HL-60/S4 treated with phorbol 12-myristate 13-acetate at 8.2 ng/mL for 4 days and 3 days (cell line): ENCODE results near the gene TMEM176A.

ENCODE experiments used
- in situ Hi-C: fragments of 300-500 bp; cut with MboI; formaldehyde crosslinking; loops from 2 replicates; pipeline ENCODE4 v1.15.0; 2022; ENCODE audit warnings: low sequenced_read_pairs

TMEM176A gene, protein sequence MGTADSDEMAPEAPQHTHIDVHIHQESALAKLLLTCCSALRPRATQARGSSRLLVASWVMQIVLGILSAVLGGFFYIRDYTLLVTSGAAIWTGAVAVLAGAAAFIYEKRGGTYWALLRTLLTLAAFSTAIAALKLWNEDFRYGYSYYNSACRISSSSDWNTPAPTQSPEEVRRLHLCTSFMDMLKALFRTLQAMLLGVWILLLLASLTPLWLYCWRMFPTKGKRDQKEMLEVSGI

DNA sequence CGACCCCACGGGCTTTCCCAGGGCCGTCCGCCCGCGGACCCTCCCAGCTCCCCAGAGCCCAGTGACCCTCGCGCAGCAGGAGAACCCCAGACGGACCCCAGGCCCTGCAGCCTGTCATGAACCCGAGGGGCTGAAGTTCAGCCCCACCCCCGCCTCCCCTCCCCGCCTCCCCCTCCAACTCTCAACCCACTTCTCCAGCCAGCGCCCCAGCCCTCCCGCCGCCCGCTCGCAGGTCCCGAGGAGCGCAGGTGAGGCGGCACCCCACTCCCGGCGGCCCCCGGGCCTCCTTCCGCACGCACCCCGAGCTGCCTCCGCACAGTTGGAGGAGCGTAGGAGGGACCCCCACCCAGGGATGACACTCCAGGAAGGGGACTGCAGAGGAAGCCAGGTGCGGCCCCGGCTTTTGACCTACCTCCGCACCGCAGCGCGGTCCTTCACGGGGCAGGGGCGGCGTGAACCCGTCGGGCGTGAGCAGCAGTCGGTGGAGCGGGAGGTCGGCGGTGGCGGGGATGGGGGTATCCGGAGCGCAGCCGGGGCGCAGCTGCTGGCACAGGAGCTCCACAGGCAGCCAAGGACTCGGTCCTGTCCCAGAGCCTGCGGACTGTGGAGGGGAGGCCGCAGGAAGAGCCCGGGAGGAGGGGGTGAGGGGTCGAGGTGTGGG lies at the start of gene TMEM176A:
TSS of gene TMEM176A (plus strand) at position 189 of the 661 bp plus-strand sequence. CDS start 782 bp downstream, outside the sequence.
- in situ Hi-C loops: no loop called here

DNA sequence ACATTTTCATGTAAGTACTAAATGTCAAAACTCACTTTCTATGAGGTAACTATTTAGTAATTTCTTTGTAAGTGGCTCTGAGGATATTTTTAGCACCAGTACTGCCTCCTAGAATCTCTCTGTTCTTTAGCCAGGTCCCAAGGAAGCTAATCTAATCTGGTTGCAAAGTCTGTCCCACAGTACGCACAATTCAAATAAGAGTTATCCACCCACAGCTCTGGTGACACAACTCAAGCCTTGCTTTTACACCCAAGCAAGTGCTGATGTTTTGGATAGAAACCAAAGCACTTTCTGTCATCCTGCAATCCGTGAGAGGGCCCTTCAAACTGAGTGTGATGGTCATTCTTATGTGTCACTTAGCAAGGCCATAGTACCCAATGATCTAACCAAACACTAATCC lies 48.9 kb upstream of the TMEM176A start:
- in situ Hi-C loops: loop anchor here (25.0 kb wide), 1 partner anchor 314 kb away; no protein-coding TSS in a partner anchor

DNA sequence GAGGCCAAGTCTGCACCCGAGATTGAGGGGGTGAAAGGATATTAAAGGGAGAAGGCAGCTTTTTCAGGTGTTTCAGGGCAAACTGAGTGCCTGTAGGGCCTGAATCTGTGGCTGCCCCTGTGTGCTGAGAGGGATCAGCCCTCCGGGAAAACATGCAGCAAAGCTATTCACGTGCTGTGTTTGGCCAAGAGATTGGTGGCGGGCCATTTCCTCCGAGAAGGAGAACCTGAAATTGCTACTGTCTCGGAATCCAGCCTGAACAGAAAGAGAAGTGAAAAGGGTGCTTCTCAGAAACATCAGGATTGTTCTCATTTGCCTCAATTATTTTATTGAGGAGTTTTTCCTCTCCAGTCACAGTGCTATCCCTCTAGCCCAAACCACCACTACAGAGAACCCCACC lies 47.3 kb upstream of the TMEM176A start:
- in situ Hi-C loops: loop anchor here (25.0 kb wide), 1 partner anchor 316 kb away; no protein-coding TSS in a partner anchor

DNA sequence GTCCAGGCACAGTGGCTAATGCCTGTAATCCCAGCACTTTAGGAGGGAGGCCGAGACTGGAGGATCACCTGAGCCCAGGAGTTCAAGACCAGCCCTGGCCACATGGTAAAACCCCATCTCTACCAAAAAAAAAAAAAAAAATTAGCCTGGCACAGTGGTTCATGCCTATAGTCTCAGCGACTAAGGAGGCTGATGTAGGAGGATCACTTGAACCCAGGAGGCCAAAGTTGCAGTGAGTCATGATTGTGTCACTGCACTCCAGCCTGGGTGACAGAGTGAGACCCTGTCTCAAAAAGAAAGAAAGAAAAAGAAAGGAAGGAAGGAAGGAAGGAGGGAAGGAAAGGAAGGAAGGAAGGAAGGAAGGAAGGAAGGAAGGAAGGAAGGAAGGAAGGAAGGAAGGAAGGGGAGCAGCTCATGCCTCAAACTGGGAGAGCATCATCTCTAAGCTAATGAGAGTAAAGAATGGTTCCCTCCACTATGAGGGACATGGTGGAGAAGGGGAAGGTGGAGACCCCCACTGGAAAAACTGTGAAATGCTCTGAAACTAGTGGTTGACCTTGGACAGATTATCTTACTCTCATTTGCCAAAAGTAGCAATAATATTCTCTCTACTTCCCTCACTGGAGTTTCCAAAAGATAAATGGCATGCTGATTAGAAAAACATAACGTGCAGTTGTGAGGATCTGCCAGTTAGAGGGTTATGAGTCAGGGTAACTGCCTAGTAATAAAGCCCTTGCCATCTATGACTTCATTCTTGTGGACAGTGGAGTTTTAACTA lies 46.6 kb upstream of the TMEM176A start:
- in situ Hi-C loops: loop anchor here (25.0 kb wide), 1 partner anchor 317 kb away; no protein-coding TSS in a partner anchor

DNA sequence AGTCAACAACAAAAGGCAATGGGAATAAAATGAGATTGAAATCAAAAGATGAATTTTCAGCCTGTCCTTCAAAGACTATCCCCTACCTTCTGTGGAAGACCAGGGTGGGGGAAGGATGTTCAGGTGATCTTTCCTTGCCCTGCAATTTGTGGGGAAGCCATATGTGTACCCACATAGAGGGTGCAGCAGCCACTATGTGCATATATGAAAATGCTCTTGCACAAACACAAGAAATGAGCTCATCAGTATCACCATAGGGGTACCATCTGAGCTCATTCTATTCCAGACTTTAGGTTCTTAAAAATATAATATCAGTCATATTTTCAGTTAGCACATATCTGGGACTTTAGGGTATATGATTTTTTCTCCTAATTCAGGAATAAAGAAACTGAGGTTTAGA lies 45.6 kb upstream of the TMEM176A start:
- in situ Hi-C loops: loop anchor here (25.0 kb wide), 1 partner anchor 318 kb away; no protein-coding TSS in a partner anchor

DNA sequence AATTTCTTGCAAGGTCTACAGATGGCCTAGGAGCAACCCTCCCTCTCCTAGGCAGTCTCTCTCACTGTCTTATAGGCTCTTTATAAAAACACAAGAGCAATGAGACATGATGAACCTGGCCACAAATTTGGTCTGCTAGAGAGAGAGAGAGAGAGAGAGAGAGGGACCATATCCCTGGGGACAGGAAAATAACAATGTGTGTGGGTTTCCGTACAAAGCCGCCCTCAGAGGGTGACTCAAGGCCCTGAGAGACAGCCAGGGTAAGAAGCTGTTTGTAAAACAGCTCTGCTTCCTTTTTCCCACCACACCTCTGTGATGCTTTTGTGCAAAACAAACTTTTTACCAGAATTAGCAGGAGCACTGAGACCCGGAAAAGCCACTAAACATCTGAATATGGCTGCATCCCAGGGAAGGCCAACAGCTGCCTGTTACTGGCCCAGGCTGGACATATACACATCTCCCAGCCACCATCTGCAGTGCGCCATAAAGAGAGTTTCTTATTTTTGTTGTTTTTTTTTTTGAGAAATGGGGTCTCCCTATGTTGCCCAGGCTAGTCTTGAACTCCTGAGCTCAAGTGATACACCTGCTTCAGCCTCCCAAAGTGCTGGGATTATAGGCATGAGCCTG lies 45.0 kb upstream of the TMEM176A start:
- in situ Hi-C loops: loop anchor here (25.0 kb wide), 1 partner anchor 318 kb away; no protein-coding TSS in a partner anchor

DNA sequence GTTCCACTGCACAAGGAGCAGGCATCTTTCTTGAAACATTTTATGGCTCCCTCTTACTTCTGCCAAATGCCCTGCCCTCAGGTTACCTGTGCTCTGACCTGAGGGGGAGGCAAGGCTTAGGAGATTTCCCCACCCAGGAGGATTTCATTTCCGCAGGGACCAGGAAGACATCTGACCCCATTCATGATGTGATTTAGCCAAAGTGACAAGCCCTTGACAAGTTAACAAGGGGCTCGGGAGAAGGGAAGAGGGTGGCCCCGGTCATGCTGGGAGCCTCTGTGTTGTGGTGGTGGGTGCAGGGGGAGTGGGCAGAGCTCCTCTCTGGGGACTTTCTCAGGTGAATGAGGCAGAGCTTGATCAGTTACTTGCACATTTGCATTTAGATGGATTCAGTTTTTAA lies 44.4 kb upstream of the TMEM176A start:
- in situ Hi-C loops: loop anchor here (25.0 kb wide), 1 partner anchor 319 kb away; no protein-coding TSS in a partner anchor

DNA sequence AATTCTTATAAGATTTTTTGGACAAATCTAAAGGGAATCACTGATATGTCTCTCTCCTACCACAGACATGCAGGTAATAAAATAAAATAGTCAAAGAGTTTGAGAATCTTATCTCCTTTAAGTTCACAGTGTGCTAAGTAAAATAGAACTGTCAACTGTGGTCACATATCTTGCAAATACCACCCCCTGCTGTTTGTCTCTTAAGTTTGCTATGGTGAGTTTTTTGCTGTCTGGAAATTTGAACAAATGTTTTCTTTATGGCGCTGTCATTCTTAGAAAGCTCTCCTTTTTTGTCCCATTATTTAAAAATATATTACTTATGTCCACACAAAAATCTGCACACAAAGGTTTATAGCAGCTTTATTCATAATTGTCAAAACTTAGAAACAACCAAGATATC lies 43.7 kb upstream of the TMEM176A start:
- in situ Hi-C loops: loop anchor here (25.0 kb wide), 1 partner anchor 320 kb away; no protein-coding TSS in a partner anchor

DNA sequence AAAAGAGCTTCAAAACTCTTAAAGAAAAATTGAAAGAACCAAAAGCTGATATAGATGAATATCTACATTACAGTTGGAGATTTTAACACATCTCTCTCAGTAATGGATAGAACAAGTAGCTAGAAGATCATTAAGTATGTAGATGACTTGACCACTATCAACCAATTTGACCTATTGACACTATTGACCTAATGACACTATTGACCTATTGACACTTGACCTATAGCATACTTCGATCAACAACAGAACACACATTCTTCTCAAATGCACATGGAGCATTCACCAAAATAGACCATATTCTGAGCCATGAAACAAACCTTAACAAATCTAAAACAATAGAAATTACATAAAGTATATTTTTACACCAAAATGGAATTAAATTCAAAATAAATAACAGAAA lies 41.1 kb upstream of the TMEM176A start:
- in situ Hi-C loops: loop anchor here (25.0 kb wide), 1 partner anchor 322 kb away; no protein-coding TSS in a partner anchor

DNA sequence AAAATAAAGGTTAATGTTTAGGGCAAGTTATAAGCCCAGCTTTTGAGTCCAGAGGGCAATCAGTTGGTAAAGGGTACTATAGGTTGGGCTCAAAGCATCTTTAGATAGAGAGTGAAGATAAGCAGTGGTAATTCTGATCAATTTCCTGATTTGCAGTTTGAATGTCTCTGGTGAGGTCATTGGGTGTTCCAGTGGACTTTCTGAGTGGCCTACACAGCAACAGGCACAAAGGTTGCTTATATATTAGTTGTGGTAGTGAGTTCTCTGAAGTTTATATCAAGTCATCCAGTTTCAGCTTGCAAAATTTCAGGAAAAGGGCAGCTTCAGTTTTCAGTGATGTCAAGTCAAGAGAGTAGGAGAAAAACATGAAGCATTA lies 34.2 kb upstream of the TMEM176A start:
- in situ Hi-C loops: loop anchor here (25.0 kb wide), 1 partner anchor 329 kb away; no protein-coding TSS in a partner anchor

DNA sequence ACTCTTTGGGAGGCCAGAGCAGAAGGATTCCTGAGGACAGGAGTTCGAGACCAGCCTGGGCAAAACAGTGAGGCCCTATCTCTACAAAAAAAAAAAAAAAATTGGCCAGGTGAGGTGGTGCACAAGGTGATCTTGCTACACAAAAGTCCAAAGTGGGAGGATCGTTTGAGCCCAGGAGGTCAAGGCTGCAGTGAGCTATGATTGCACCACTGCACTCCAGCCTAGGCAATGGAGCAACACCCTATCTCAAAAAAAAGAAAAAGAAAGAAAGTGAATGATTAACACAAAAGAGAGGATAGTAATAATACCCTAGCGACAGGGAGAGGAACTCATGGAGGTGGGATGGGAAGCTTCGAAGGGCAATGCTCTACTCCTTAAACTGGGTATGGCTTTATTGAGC lies 30.8 kb upstream of the TMEM176A start:
- in situ Hi-C loops: loop anchor here (10.0 to 25.0 kb wide), 2 partner anchors 215 to 332 kb away; no protein-coding TSS in a partner anchor

DNA sequence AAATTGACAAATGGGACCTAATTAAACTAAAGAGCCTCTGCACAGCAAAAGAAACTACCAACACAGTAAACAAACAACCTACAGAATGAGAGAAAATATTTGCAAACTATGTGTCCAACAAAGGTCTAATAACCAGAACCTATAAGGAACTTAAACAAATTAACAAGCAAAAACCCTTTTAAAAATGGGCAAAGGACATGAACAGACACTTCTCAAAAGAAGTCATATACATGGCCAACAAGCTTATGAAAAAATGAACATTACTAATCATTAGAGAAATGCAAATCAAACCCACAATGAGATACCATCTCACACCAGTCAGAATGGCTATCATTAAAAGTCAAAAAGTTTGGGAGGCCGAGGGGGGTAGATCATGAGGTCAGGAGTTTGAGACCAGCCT lies 26.4 kb upstream of the TMEM176A start:
- in situ Hi-C loops: loop anchor here (10.0 to 25.0 kb wide), 2 partner anchors 211 to 337 kb away; no protein-coding TSS in a partner anchor

DNA sequence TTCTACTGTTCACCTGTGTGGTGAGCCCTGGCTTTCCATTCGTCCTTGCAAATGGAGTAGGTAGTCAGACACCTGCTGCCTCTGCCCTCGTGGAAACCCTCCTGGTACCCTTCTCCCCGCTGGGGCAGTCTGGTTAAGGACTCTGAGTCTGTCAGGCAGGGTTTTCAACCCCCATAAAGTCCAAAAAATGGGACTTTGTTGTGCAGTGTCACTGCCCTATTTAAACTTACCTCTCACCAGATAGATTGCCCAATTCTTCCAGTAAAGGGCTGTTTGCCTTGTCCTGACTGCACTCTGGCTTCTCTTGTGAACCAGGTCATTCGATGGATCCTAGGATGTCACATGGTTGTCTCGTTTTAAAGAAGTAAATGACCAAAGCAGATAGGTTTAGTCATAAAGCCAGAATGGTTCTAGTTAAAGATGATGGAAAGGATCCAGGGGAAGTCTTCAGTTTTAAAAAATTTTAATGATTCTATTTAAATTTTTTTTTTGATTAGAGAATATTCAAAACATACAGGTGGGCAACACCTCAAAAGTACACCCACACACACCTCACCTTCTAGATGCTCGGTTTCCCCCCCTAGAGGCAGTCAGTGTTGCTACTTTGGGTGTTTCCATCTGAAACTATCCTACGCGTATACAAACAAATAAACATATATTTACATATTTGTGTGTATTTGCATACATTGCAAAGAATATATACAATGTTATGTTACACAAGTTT lies 22.4 kb upstream of the TMEM176A start:
- in situ Hi-C loops: loop anchor here (10.0 to 25.0 kb wide), 2 partner anchors 207 to 334 kb away; no protein-coding TSS in a partner anchor

DNA sequence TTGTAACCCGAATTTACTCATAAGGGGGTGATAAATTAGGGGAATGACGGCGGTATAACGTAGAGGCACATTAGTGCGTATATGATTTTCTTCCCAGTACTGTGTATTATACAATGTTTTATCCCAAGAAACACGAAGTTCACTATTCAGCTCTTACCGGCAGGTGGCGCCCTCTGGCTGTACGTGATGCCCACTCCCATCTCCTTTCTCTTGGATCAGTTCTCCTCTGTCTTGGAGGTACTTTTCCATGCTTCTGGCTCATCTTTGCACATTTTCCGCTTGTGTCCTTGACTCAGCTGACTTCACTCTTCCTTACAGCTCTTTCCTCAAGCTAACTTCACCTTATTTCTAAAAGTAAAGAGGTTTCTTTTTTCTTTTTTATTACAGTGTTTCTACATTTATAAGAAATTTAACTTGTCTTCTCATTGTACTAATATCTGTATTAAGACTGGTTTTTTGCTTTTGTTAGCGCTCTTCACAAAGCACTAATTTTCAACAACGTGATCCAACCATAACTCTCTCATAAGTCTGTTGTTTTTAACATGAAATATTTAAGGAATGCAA lies 21.7 kb upstream of the TMEM176A start:
- in situ Hi-C loops: loop anchor here (10.0 to 25.0 kb wide), 2 partner anchors 206 to 333 kb away; no protein-coding TSS in a partner anchor

DNA sequence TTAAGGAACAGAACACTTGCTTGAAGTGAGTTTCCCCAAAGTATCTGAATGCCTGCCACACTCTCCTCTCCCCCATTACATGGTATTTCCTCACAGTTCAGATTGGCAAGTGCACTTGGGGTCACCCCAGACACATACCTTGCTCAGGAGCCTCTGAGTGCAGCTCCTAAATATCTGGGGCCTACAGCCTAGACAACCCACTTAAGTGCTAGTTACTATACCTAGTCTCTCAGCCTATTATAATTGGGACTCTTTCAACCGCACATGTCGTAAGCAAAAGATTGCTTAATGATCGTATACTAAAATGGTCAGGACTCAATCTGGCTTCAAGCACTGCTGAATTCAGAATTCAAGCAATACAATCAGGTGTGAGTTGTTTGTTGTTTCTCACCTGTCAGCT lies 20.3 kb upstream of the TMEM176A start:
- in situ Hi-C loops: loop anchor here (10.0 to 25.0 kb wide), 2 partner anchors 65 to 332 kb away; no protein-coding TSS in a partner anchor

DNA sequence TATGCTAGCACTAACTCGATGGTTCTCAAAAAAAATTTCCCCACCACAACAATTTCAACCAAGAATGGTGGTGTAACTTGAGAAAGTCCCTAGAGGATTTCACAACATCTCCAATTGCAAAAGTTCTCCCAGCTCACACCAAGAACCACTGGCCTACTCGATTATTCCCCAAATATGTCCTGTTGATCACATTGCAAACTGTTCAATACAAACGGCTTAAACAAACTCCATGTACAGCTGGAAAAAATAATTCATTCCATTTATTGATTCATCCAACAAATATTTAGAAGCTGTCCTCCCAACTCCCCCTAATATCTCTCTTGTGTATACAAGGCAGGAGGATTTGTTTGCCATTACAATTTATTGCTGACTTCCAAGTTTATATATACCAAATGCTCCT lies 19.5 kb upstream of the TMEM176A start:
- in situ Hi-C loops: loop anchor here (10.0 to 25.0 kb wide), 2 partner anchors 64 to 331 kb away; no protein-coding TSS in a partner anchor

DNA sequence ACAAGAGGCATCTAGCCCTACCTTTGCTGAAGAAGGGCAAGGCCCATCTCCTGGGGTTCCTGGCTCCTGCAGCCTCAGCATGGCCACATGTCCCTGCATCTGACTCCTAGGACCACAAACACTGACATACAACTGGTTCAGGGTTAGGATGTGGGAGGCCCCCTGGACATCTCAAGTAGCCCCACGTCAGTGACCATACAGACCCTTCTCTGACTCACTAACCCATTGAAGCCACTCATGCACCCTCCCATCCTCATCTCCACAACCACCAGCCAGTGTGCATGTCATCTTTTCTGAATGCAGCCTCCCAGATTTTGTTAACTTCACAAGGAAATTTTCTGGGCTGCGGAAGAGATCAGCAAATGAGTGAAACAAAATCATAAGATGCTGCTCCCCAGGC lies 18.6 kb upstream of the TMEM176A start:
- in situ Hi-C loops: loop anchor here (10.0 to 25.0 kb wide), 2 partner anchors 63 to 330 kb away; no protein-coding TSS in a partner anchor

DNA sequence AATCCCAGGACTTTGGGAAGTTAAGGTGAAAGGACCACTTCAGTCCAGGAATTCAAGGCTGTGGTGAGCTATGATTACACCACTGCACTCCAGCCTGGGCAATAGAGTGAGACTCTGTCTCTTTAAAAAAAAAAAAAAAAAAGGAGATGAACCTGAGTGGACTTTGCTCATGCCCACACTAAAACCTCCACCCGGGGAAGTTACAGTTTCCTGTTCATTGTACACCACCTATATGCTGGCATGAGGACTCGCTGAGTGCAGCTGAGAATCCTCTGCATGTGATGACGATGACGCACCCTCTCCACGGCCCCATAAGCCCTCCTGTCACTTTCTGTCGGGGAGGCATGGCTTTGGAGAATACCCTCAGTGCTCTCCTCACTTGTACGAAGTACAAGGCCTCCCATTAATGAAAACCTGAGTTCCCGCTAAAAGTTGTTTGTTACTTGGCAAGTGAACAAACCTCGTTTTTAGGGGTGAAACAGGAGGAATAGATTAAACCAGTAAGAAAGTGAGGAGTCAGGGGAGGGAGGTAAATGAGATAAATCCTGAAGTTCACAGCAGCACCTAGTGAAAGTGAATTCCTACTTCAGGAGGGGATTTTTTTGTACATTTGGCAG lies 16.3 kb upstream of the TMEM176A start:
- in situ Hi-C loops: loop anchor here (10.0 to 25.0 kb wide), 2 partner anchors 61 to 328 kb away; no protein-coding TSS in a partner anchor

DNA sequence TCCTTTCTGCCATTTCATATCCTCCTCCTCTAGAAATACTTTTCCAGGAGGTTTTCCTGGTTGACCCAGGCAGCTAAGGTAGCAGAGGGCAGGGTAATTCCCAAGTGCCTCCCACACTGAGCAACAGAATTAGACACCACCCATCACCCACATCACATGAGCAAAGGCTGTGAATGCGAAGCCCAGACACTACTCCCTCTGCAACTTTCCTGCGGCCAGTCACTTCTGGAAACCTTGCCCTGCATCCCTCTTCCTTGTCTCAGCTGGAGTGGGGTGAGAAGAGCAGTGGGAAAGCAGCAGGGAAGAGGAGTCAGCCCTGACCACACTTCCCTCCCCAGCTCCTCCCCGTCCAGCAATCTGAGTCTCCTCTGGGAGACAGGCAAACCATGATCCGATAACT lies 15.6 kb upstream of the TMEM176A start:
- in situ Hi-C loops: loop anchor here (10.0 to 25.0 kb wide), 2 partner anchors 60 to 327 kb away; no protein-coding TSS in a partner anchor
